Activated naive CD4-positive, alpha-beta T cell treated with anti-CD3 and anti-CD28 coated beads, Interleukin-2, amount 50 U/mL, for 72 hours (primary cell): Measurements from ENCODE around the gene CRIP1. TPM values are rescaled to one million over a fixed set of nuclear protein-coding genes. Genes with fewer than 3 reads are reported as not detected.

Source experiments
- ATAC-seq, 2 donors: fragments of 150-1000 bp; cut with Tn5 transposase; 2 replicates each; pipeline ENCODE4 v1.10.0; 2021; ENCODE audit warnings: mild to moderate bottlenecking in 2 of 2, moderate library complexity in 2 of 2
- DNase-seq, 2 donors: peaks; one replicate each; pipeline ENCODE4 v3.0.0; 2021 to 2022; ENCODE audit warnings: low spot score in 2 of 2
- H3K27ac Mint-ChIP-seq, 2 donors: one replicate each; pipeline ENCODE4 v1.8.0; 2022; ENCODE audit warnings: mild to moderate bottlenecking in 2 of 2, mixed read lengths in 2 of 2
- H3K36me3 Mint-ChIP-seq, 2 donors: one replicate each; pipeline ENCODE4 v1.8.0; 2022; ENCODE audit warnings: mixed read lengths in 2 of 2
- H3K9me3 Mint-ChIP-seq, 2 donors: one replicate each; pipeline ENCODE4 v1.8.0; 2022; ENCODE audit warnings: mixed read lengths in 2 of 2
- total RNA-seq, 2 donors: library from RNA; stranded (reverse); gene quantifications; one replicate each; pipeline ENCODE4 v1.2.3, GENCODE V29; 2022

Gene CRIP1
- 100 to 1,000 TPM; 200 to 214 TPM for total RNA-seq

GRCh38 chr14:105486163-105486973, at the start of gene CRIP1:
Gene CRIP1 (plus strand): TSS chr14:105486886. CDS start chr14:105487260, 374 bp downstream.
- Mint-ChIP-seq H3K9me3 (no peaks in the 10 kb centered on the region), H3K36me3 (no peaks in the 10 kb centered on the region), H3K27ac (peak within 1 kb of the TSS; percentile 79 to 81)
- no peak for ATAC-seq
- DNase-seq: no peak

- Mint-ChIP-seq H3K27ac (peak overlapping the region in 1 of 2 donors; percentile 85), H3K36me3 (no peaks in the 10 kb centered on the region), H3K9me3 (no peaks in the 10 kb centered on the region)
- DNase-seq (no peak), ATAC-seq (no peak)
These were observed 49.6 kb upstream of the CRIP1 start for GRCh38 chr14:105436891-105437722.

GRCh38 chr14:105437723-105438500, 48.8 kb upstream of the CRIP1 start:
- Mint-ChIP-seq H3K9me3 (no peaks in the 10 kb centered on the region), H3K27ac (no peak overlapping the region), H3K36me3 (no peaks in the 10 kb centered on the region)
- ATAC-seq (no peak), DNase-seq (no peak)

- Mint-ChIP-seq H3K36me3 (no peaks in the 10 kb centered on the region), H3K9me3 (no peaks in the 10 kb centered on the region), H3K27ac (no peak overlapping the region)
- ATAC-seq (no peak), DNase-seq (no peak)
These were observed 47.5 kb upstream of the CRIP1 start for GRCh38 chr14:105439179-105439578.

- no peaks in the 10 kb centered on the region for H3K36me3 Mint-ChIP-seq
- peak overlapping the region in 1 of 2 donors; percentile 72 for H3K27ac Mint-ChIP-seq
- DNase-seq: no peak
- no peaks in the 10 kb centered on the region for H3K9me3 Mint-ChIP-seq
- no peak for ATAC-seq
These were observed 46.8 kb upstream of the CRIP1 start for GRCh38 chr14:105439710-105440553.

- DNase-seq: no peak
- H3K27ac Mint-ChIP-seq: peak overlapping the region in 1 of 2 donors; percentile 72
- H3K9me3 Mint-ChIP-seq: no peaks in the 10 kb centered on the region
- ATAC-seq: no peak
- H3K36me3 Mint-ChIP-seq: no peaks in the 10 kb centered on the region
These were observed 46.2 kb upstream of the CRIP1 start for GRCh38 chr14:105440554-105440900.

- no peaks in the 10 kb centered on the region for H3K36me3 Mint-ChIP-seq
These were observed 45.7 kb upstream of the CRIP1 start for GRCh38 chr14:105440992-105441391.

GRCh38 chr14:105442125-105442524, 44.6 kb upstream of the CRIP1 start:
- ATAC-seq (no peak), DNase-seq (no peak)
- Mint-ChIP-seq H3K36me3 (no peaks in the 10 kb centered on the region), H3K9me3 (no peaks in the 10 kb centered on the region), H3K27ac (peak overlapping the region in 1 of 2 donors; percentile 47)

More at GRCh38 chr14:105440992-105441391, 45.7 kb upstream of the CRIP1 start:
- no peak overlapping the region for H3K27ac Mint-ChIP-seq
- no peaks in the 10 kb centered on the region for H3K9me3 Mint-ChIP-seq
- ATAC-seq: no peak
- no peak for DNase-seq

GRCh38 chr14:105442834-105443233, 43.9 kb upstream of the CRIP1 start:
- H3K36me3 Mint-ChIP-seq: no peaks in the 10 kb centered on the region
- no peak for DNase-seq
- H3K9me3 Mint-ChIP-seq: no peaks in the 10 kb centered on the region
- H3K27ac Mint-ChIP-seq: no peak overlapping the region
- no peak for ATAC-seq

- no peaks in the 10 kb centered on the region for H3K36me3 Mint-ChIP-seq
- ATAC-seq: no peak
- no peak overlapping the region for H3K27ac Mint-ChIP-seq
These were observed 41.8 kb upstream of the CRIP1 start for GRCh38 chr14:105444859-105445258.

GRCh38 chr14:105445290-105445689, 41.4 kb upstream of the CRIP1 start:
- Mint-ChIP-seq H3K27ac (peak overlapping the region in 1 of 2 donors; percentile 50), H3K9me3 (no peaks in the 10 kb centered on the region), H3K36me3 (no peaks in the 10 kb centered on the region)
- DNase-seq: no peak
- no peak for ATAC-seq

More at GRCh38 chr14:105444859-105445258, 41.8 kb upstream of the CRIP1 start:
- DNase-seq: no peak
- H3K9me3 Mint-ChIP-seq: no peaks in the 10 kb centered on the region

GRCh38 chr14:105445901-105446845, 40.5 kb upstream of the CRIP1 start:
- Mint-ChIP-seq H3K9me3 (no peaks in the 10 kb centered on the region), H3K36me3 (no peaks in the 10 kb centered on the region), H3K27ac (peak overlapping the region in 1 of 2 donors; percentile 50)
- ATAC-seq: no peak
- no peak for DNase-seq

GRCh38 chr14:105446971-105447370, 39.7 kb upstream of the CRIP1 start:
- DNase-seq: no peak
- H3K36me3 Mint-ChIP-seq: no peaks in the 10 kb centered on the region
- peak overlapping the region in 1 of 2 donors; percentile 88 for H3K27ac Mint-ChIP-seq
- H3K9me3 Mint-ChIP-seq: no peaks in the 10 kb centered on the region
- ATAC-seq: no peak

- DNase-seq: no peak
- peak overlapping the region in 1 of 2 donors; percentile 39 for H3K27ac Mint-ChIP-seq
- H3K36me3 Mint-ChIP-seq: no peaks in the 10 kb centered on the region
- peak in 1 of 2 donors; percentile 6 for ATAC-seq
- H3K9me3 Mint-ChIP-seq: no peaks in the 10 kb centered on the region
These were observed 38.7 kb upstream of the CRIP1 start for GRCh38 chr14:105447651-105448640.
